Fibroblast of gingiva (primary cell): ENCODE measurements around the gene DHX30.
"Not testable (repeated sequence)": the region's sequence is repeated elsewhere in the genome, so short reads cannot be mapped to it uniquely, and the experiment has no call there.

ENCODE experiments used
- DNase-seq: peaks from one replicate; pipeline ENCODE4 v3.0.0-alpha.2; 2011; ENCODE audit warnings: low read depth

Gene DHX30

GRCh38 chr3:47802734-47803479, at the start of gene DHX30:
DHX30 (plus strand) TSS chr3:47803138; CDS start chr3:47810684, 7,546 bp downstream.
- peak; percentile 85 for DNase-seq

GRCh38 chr3:47758261-47759025, 44.5 kb upstream of the DHX30 start:
- no peak for DNase-seq

GRCh38 chr3:47760207-47760606, 42.7 kb upstream of the DHX30 start:
- DNase-seq: not testable (repeated sequence)

- no peak for DNase-seq
Observed at GRCh38 chr3:47761046-47761445, 41.9 kb upstream of the DHX30 start.

GRCh38 chr3:47762233-47762632, 40.7 kb upstream of the DHX30 start:
- DNase-seq: no peak

- DNase-seq: no peak
Observed at GRCh38 chr3:47766186-47766585, 36.8 kb upstream of the DHX30 start.

- no peak for DNase-seq
Observed at GRCh38 chr3:47772047-47772446, 30.9 kb upstream of the DHX30 start.

- DNase-seq: no peak
Observed at GRCh38 chr3:47772788-47773187, 30.1 kb upstream of the DHX30 start.

- DNase-seq: no peak
Observed at GRCh38 chr3:47778746-47779145, 24.2 kb upstream of the DHX30 start.

- peak; percentile 10 for DNase-seq
Observed at GRCh38 chr3:47780741-47781684, 21.9 kb upstream of the DHX30 start.

GRCh38 chr3:47781685-47782445, 21.1 kb upstream of the DHX30 start, which contains the start of gene SMARCC1:
SMARCC1 (minus strand) TSS chr3:47781893; CDS start chr3:47781797, 96 bp downstream.
- peak; percentile 96 for DNase-seq

GRCh38 chr3:47782446-47783308, 20.3 kb upstream of the DHX30 start:
- no peak for DNase-seq

- no peak for DNase-seq
Observed at GRCh38 chr3:47783673-47784072, 19.3 kb upstream of the DHX30 start.

GRCh38 chr3:47791193-47791855, 11.6 kb upstream of the DHX30 start:
- DNase-seq: peak; percentile 53

GRCh38 chr3:47792699-47793098, 10.2 kb upstream of the DHX30 start:
- no peak for DNase-seq

- DNase-seq: no peak
Observed at GRCh38 chr3:47794544-47794943, 8.4 kb upstream of the DHX30 start.

GRCh38 chr3:47799733-47800132, 3.2 kb upstream of the DHX30 start:
- no peak for DNase-seq

- no peak for DNase-seq
Observed at GRCh38 chr3:47803480-47804025, 615 bp downstream of the DHX30 start.

GRCh38 chr3:47804577-47804976, 1.6 kb downstream of the DHX30 start:
- no peak for DNase-seq
